ENCODE data around the gene CD209.

The CD209 gene

GRCh38 chr19:7718668-7719067 lies 28.7 kb downstream of the CD209 start:
- DNase-seq, result no peak
- no peak for TF ChIP-seq POLR2A (IDR thresholded peaks at IDR 0.05; ENCODE audit: low read length)

GRCh38 chr19:7716762-7717161 lies 30.6 kb downstream of the CD209 start:
- DNase-seq, result no peak
- no peak for TF ChIP-seq GATA1 (IDR thresholded peaks at IDR 0.05; ENCODE audit: low read depth, low read length)
- no peak for TF ChIP-seq POLR2A (IDR thresholded peaks at IDR 0.05; ENCODE audit: low read length)

GRCh38 chr19:7715671-7716070 lies 31.7 kb downstream of the CD209 start:
- TF ChIP-seq GATA1 (IDR thresholded peaks at IDR 0.05; ENCODE audit: low read depth, low read length) (no peak), POLR2A (IDR thresholded peaks at IDR 0.05; ENCODE audit: low read length) (no peak)
- no peak for DNase-seq

- TF ChIP-seq POLR2A (IDR thresholded peaks at IDR 0.05; ENCODE audit: low read length) (no peak), GATA1 (IDR thresholded peaks at IDR 0.05; ENCODE audit: low read depth, low read length) (no peak)
Measured at GRCh38 chr19:7710616-7711015, 36.7 kb downstream of the CD209 start.

GRCh38 chr19:7709932-7710460 lies 37.3 kb downstream of the CD209 start:
- no peak for DNase-seq
- no peak for TF ChIP-seq GATA1 (IDR thresholded peaks at IDR 0.05; ENCODE audit: low read depth, low read length)
- TF ChIP-seq POLR2A (IDR thresholded peaks at IDR 0.05; ENCODE audit: low read length), result no peak

More at GRCh38 chr19:7710616-7711015, 36.7 kb downstream of the CD209 start:
- no peak for DNase-seq

- DNase-seq, result no peak
- TF ChIP-seq GATA1 (IDR thresholded peaks at IDR 0.05; ENCODE audit: low read depth, low read length) (no peak), POLR2A (IDR thresholded peaks at IDR 0.05; ENCODE audit: low read length) (no peak)
Measured at GRCh38 chr19:7706955-7707456, 40.3 kb downstream of the CD209 start.

- TF ChIP-seq POLR2A (IDR thresholded peaks at IDR 0.05; ENCODE audit: low read length) (no peak), GATA1 (IDR thresholded peaks at IDR 0.05; ENCODE audit: low read depth, low read length) (no peak)
- no peak for DNase-seq
Measured at GRCh38 chr19:7706188-7706954, 41.0 kb downstream of the CD209 start.

GRCh38 chr19:7705387-7706187 lies 41.7 kb downstream of the CD209 start:
- TF ChIP-seq POLR2A (IDR thresholded peaks at IDR 0.05; ENCODE audit: low read length), result no peak
- TF ChIP-seq GATA1 (IDR thresholded peaks at IDR 0.05; ENCODE audit: low read depth, low read length), result no peak
- no peak for DNase-seq

- TF ChIP-seq POLR2A (IDR thresholded peaks at IDR 0.05; ENCODE audit: low read length), result no peak
- no peak for TF ChIP-seq GATA1 (IDR thresholded peaks at IDR 0.05; ENCODE audit: low read depth, low read length)
- DNase-seq, result no peak
Measured at GRCh38 chr19:7704280-7705060, 42.9 kb downstream of the CD209 start.

- no peak for TF ChIP-seq POLR2A (IDR thresholded peaks at IDR 0.05; ENCODE audit: low read length)
- no peak for TF ChIP-seq GATA1 (IDR thresholded peaks at IDR 0.05; ENCODE audit: low read depth, low read length)
- no peak for DNase-seq
Measured at GRCh38 chr19:7703332-7703731, 44.0 kb downstream of the CD209 start.

- no peak for DNase-seq
- TF ChIP-seq GATA1 (IDR thresholded peaks at IDR 0.05; ENCODE audit: low read depth, low read length), result no peak
- no peak for TF ChIP-seq POLR2A (IDR thresholded peaks at IDR 0.05; ENCODE audit: low read length)
Measured at GRCh38 chr19:7701654-7702457, 45.5 kb downstream of the CD209 start, which contains the start of gene FCER2. Gene FCER2, minus strand, starts transcription at chr19:7702131. Its CDS starts 2,371 bp downstream, at chr19:7699760.

GRCh38 chr19:7701049-7701653 lies 46.2 kb downstream of the CD209 start:
- no peak for DNase-seq

More at GRCh38 chr19:7701049-7701653, 46.2 kb downstream of the CD209 start:
- no peak for TF ChIP-seq GATA1 (IDR thresholded peaks at IDR 0.05; ENCODE audit: low read depth, low read length)

Data from erythroblast (primary cell).